Measurements from ENCODE around the gene CDC42BPA. TPM values are rescaled to one million over a fixed set of nuclear protein-coding genes. Genes with fewer than 3 reads are reported as not detected.

CDC42BPA gene
- total and polyA plus RNA-seq, 2 of the 8 experiments (the other 6 are each of a cell fraction or from before 2014, with no cell fraction given) = 7.1 to 28.5 TPM

DNA sequence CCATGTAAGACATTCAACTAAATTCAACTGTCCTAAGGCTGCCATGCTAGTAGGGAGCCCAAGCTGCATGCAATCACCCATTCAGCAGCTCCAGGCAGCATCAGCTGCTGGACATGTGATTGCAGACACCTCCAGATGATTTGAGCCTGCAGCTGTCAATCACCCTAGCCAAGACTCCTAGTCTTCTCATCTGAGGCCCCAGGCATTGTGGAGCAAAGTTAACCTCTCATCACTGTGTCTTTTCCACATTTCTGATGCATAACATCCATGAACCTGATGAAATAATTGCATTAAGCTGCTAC is 5.6 kb upstream of the CDC42BPA start:
- Histone ChIP-seq H4K5ac (ENCODE audit: insufficient read length, low read depth, low read length) (no peak overlapping the region), H3K56ac (replicated peaks; ENCODE audit: insufficient read length, low read depth, low read length) (no peak overlapping the region), H2BK5ac (ENCODE audit: low read depth, low read length) (no peak overlapping the region), H3K27me3 (replicated peaks in 1 of 4; ENCODE audit: control insufficient read depth in 3 of 4, extremely low read depth in 1 of 4, insufficient read depth in 3 of 4, low read length in 3 of 4) (no peaks in the 10 kb centered on the region), H3K36me3 (ENCODE audit: control insufficient read depth in 2 of 4, insufficient read depth in 4 of 4, low read length in 3 of 4) (no peaks in the 10 kb centered on the region), H2AFZ (ENCODE audit: low read length) (no peak overlapping the region), H4K8ac (ENCODE audit: extremely low read depth, insufficient read depth, low read length) (no peak overlapping the region), H2BK20ac (ENCODE audit: low read length) (no peak overlapping the region), H3K4me1 (replicated peaks in 1 of 4; ENCODE audit: control insufficient read depth in 3 of 4, insufficient read depth in 4 of 4, low read length in 3 of 4) (peaks cover 0 to 7% (median 1%) of the 10 kb centered on the region in 4 experiments; a peak in 4 of 7 replicates), H4K20me1 (replicated peaks in 1 of 2; ENCODE audit: control insufficient read depth in 1 of 2, insufficient read depth in 2 of 2, low read length in 2 of 2) (no peaks in the 10 kb centered on the region), H3K18ac (ENCODE audit: extremely low read depth, low read length) (no peak overlapping the region), H3K9me3 (ENCODE audit: insufficient read depth in 2 of 2, low read depth in 1 of 2, low read length in 1 of 2) (no peaks in the 10 kb centered on the region), H2AK5ac (ENCODE audit: low read depth, low read length) (no peak overlapping the region), H3K27ac (ENCODE audit: low read depth, low read length) (no peak overlapping the region), H3K4ac (replicated peaks; ENCODE audit: insufficient read length, low read depth, low read length) (no peak overlapping the region), H3K9ac (replicated peaks in 1 of 4; ENCODE audit: extremely low read depth in 1 of 4, low read depth in 3 of 4, low read length in 3 of 4) (no peak overlapping the region), H3K23me2 (ENCODE audit: low read depth, low read length) (peaks cover 3% of the 10 kb centered on the region), H3K79me2 (ENCODE audit: control insufficient read depth in 1 of 2, insufficient read depth in 2 of 2, low read length in 2 of 2) (no peaks in the 10 kb centered on the region), H3K79me1 (ENCODE audit: low read depth, low read length) (no peaks in the 10 kb centered on the region), H2BK120ac (replicated peaks; ENCODE audit: low read depth, low read length) (no peak overlapping the region), H3K14ac (ENCODE audit: insufficient read length) (no peak overlapping the region), H4K91ac (replicated peaks; ENCODE audit: insufficient read length, low read length) (no peak overlapping the region), H3K4me2 (ENCODE audit: insufficient read depth in 1 of 2, low read depth in 2 of 2, low read length in 2 of 2) (no peak overlapping the region), H3K4me3 (ENCODE audit: extremely low read depth in 1 of 4, insufficient read depth in 2 of 4, low read depth in 3 of 4, low read length in 4 of 4) (no peak overlapping the region), H2BK12ac (ENCODE audit: low read depth, low read length) (no peak overlapping the region; the same call in 1 of the 2 replicates), H2BK15ac (ENCODE audit: low read length) (no peak overlapping the region), H3K23ac (ENCODE audit: insufficient read length) (no peak overlapping the region)
- ChIA-PET POLR2A (ENCODE audit: partially characterized antibody) (no interaction called here), CTCF (ENCODE audit: partially characterized antibody) (no interaction called here)
- FAIRE-seq (no peak), DNase-seq (ENCODE audit: low read depth in 1 of 2, low spot score in 2 of 2) (no peak)
- TF ChIP-seq, protein P1, sequence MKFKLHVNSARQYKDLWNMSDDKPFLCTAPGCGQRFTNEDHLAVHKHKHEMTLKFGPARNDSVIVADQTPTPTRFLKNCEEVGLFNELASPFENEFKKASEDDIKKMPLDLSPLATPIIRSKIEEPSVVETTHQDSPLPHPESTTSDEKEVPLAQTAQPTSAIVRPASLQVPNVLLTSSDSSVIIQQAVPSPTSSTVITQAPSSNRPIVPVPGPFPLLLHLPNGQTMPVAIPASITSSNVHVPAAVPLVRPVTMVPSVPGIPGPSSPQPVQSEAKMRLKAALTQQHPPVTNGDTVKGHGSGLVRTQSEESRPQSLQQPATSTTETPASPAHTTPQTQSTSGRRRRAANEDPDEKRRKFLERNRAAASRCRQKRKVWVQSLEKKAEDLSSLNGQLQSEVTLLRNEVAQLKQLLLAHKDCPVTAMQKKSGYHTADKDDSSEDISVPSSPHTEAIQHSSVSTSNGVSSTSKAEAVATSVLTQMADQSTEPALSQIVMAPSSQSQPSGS (IDR thresholded peaks at IDR 0.05; ENCODE audit: low read length) = no peak
- TF ChIP-seq JUN (IDR thresholded peaks at IDR 0.05; ENCODE audit: low read depth, low read length) = no peak
- TF ChIP-seq BACH1 (IDR thresholded peaks at IDR 0.05; ENCODE audit: low read length) = no peak
- TF ChIP-seq SUZ12 (IDR thresholded peaks at IDR 0.05; ENCODE audit: low read length) = no peak
- TF ChIP-seq EP300 (IDR thresholded peaks at IDR 0.05; ENCODE audit: borderline replicate concordance in 1 of 2, low read depth in 2 of 2, low read length in 2 of 2) = no peak
- TF ChIP-seq CBX8 (IDR thresholded peaks at IDR 0.05; ENCODE audit: borderline replicate concordance, low read depth, low read length) = no peak
- TF ChIP-seq SAP30 (IDR thresholded peaks at IDR 0.05; ENCODE audit: insufficient read depth, insufficient replicate concordance, low read length) = no peak
- no peak for TF ChIP-seq CTBP2 (IDR thresholded peaks at IDR 0.05; ENCODE audit: borderline replicate concordance, insufficient read depth, insufficient read length, low read length)
- TF ChIP-seq CREB1 (IDR thresholded peaks at IDR 0.05) = no peak
- TF ChIP-seq, protein P2, sequence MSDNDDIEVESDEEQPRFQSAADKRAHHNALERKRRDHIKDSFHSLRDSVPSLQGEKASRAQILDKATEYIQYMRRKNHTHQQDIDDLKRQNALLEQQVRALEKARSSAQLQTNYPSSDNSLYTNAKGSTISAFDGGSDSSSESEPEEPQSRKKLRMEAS (IDR thresholded peaks at IDR 0.05) = no peak
- no peak for TF ChIP-seq RXRA (IDR thresholded peaks at IDR 0.05; ENCODE audit: insufficient read depth, low read depth, low read length)
- no peak for TF ChIP-seq ZNF274 (IDR thresholded peaks at IDR 0.05; ENCODE audit: borderline replicate concordance, extremely low read depth, low read length)
- TF ChIP-seq RFX5 (IDR thresholded peaks at IDR 0.05; ENCODE audit: borderline replicate concordance, low read depth, low read length) = no peak
- TF ChIP-seq TCF12 (IDR thresholded peaks at IDR 0.05; ENCODE audit: low read depth, low read length) = no peak

All from H1 (cell line).